ENCODE data around the gene LRRC47. TPM values are rescaled to one million over a fixed set of nuclear protein-coding genes. Genes with fewer than 3 reads are reported as not detected.

Gene LRRC47
- total and polyA plus RNA-seq, 2 of the 8 experiments (the other 6 are each of a cell fraction or from before 2014, with no cell fraction given) = 38.3 to 82.4 TPM

GRCh38 chr1:3779912-3780416 is 16.3 kb downstream of the LRRC47 start:
- Histone ChIP-seq H3K23ac (ENCODE audit: insufficient read length) (no peak overlapping the region), H3K14ac (ENCODE audit: insufficient read length) (no peak overlapping the region), H2BK15ac (ENCODE audit: low read length) (no peak overlapping the region), H2BK12ac (ENCODE audit: low read depth, low read length) (no peak overlapping the region), H4K8ac (ENCODE audit: extremely low read depth, insufficient read depth, low read length) (no peak overlapping the region), H3K4ac (replicated peaks; ENCODE audit: insufficient read length, low read depth, low read length) (no peak overlapping the region), H3K79me2 (ENCODE audit: control insufficient read depth in 1 of 2, insufficient read depth in 2 of 2, low read length in 2 of 2) (no peaks in the 10 kb centered on the region), H3K9me3 (ENCODE audit: insufficient read depth in 2 of 2, low read depth in 1 of 2, low read length in 1 of 2) (no peaks in the 10 kb centered on the region), H3K79me1 (ENCODE audit: low read depth, low read length) (peaks cover 2% of the 10 kb centered on the region; the same call in 1 of the 2 replicates), H3K9ac (replicated peaks in 1 of 4; ENCODE audit: extremely low read depth in 1 of 4, low read depth in 3 of 4, low read length in 3 of 4) (no peak overlapping the region), H2AK5ac (ENCODE audit: low read depth, low read length) (no peak overlapping the region), H3K23me2 (ENCODE audit: low read depth, low read length) (no peaks in the 10 kb centered on the region), H3K27ac (ENCODE audit: low read depth, low read length) (no peak overlapping the region), H2BK120ac (replicated peaks; ENCODE audit: low read depth, low read length) (no peak overlapping the region), H4K91ac (replicated peaks; ENCODE audit: insufficient read length, low read length) (no peak overlapping the region), H4K20me1 (replicated peaks in 1 of 2; ENCODE audit: control insufficient read depth in 1 of 2, insufficient read depth in 2 of 2, low read length in 2 of 2) (peaks cover 10 to 23% of the 10 kb centered on the region in 2 experiments), H3K36me3 (ENCODE audit: control insufficient read depth in 2 of 4, insufficient read depth in 4 of 4, low read length in 3 of 4) (peaks cover 28 to 50% (median 48%) of the 10 kb centered on the region in 4 experiments), H2AFZ (ENCODE audit: low read length) (no peak overlapping the region), H4K5ac (ENCODE audit: insufficient read length, low read depth, low read length) (no peak overlapping the region), H3K56ac (replicated peaks; ENCODE audit: insufficient read length, low read depth, low read length) (no peak overlapping the region), H2BK20ac (ENCODE audit: low read length) (no peak overlapping the region), H3K4me1 (replicated peaks in 1 of 4; ENCODE audit: control insufficient read depth in 3 of 4, insufficient read depth in 4 of 4, low read length in 3 of 4) (peaks cover 0 to 15% (median 7%) of the 10 kb centered on the region in 4 experiments; a peak in 6 of 7 replicates), H3K4me2 (ENCODE audit: insufficient read depth in 1 of 2, low read depth in 2 of 2, low read length in 2 of 2) (no peak overlapping the region), H3K27me3 (replicated peaks in 1 of 4; ENCODE audit: control insufficient read depth in 3 of 4, extremely low read depth in 1 of 4, insufficient read depth in 3 of 4, low read length in 3 of 4) (no peaks in the 10 kb centered on the region; a peak in 1 of 7 replicates), H3K4me3 (ENCODE audit: extremely low read depth in 1 of 4, insufficient read depth in 2 of 4, low read depth in 3 of 4, low read length in 4 of 4) (no peak overlapping the region), H2BK5ac (ENCODE audit: low read depth, low read length) (no peak overlapping the region), H3K18ac (ENCODE audit: extremely low read depth, low read length) (no peak overlapping the region)
- CTCF ChIA-PET (ENCODE audit: partially characterized antibody) = interaction anchor here (0.6 to 1.6 kb wide), 2 partner anchors 56 to 1728 kb away, joined by 3 read pairs; no protein-coding TSS in a partner anchor
- TF ChIP-seq SAP30 (IDR thresholded peaks at IDR 0.05; ENCODE audit: insufficient read depth, insufficient replicate concordance, low read length) (no peak), CEBPB (IDR thresholded peaks at IDR 0.05; ENCODE audit: low read depth, low read length) (no peak), TBP (IDR thresholded peaks at IDR 0.05; ENCODE audit: low read depth, low read length) (no peak), POU5F1 (IDR thresholded peaks at IDR 0.05; ENCODE audit: low read depth, low read length) (no peak)
- 94% methylated on average over 20 of the region's 20 CpGs; no CpG with 5 or more reads in 1 of the 2 experiments for WGBS, 2 experiments (ENCODE audit: extremely low coverage in 1 of 2, insufficient coverage in 1 of 2, insufficient read length in 1 of 2, insufficient replicate concordance in 2 of 2, low coverage in 1 of 2, low lambda C conversion rate in 2 of 2, missing lambda C conversion rate in 1 of 2)
- DNase-seq (ENCODE audit: low read depth in 1 of 2, low spot score in 2 of 2) = no peak
- no peak for FAIRE-seq
- POLR2A ChIA-PET (ENCODE audit: partially characterized antibody) = interaction anchor here (1.0 to 5.8 kb wide), 3 partner anchors 10 to 22 kb away, joined by 3 to 84 read pairs (median 13); partner anchors contain the start of gene LRRC47

Data from H1 (cell line).